T-cell (primary cell): ENCODE results near the gene TMEM201. TPM values are rescaled to one million over a fixed set of nuclear protein-coding genes. Genes with fewer than 3 reads are reported as not detected.

Experiments used
- ATAC-seq, 4 experiments: fragments of 200-7000 bp in 3 of 4; fragments of 150-1000 bp in 1 of 4; cut with Tn5 transposase; replicated peaks in 1 of 4; 1 replicate in 3 of 4; 2 replicates in 1 of 4; pipeline ENCODE4 v1.10.0; 2021; ENCODE audit warnings: moderate library complexity in 3 of 4, mild to moderate bottlenecking in 2 of 4, moderate number of reproducible peaks in 1 of 4
- CTCF ChIA-PET, 2 donors: fragments of 300-600 bp; sonication (Branson Sonifier 250); formaldehyde crosslinking; loops; one replicate each; lab custom pipeline; 2022; ENCODE audit warnings: antibody characterized with exemption in 2 of 2; lab: Charles Lee
- POLR2A ChIA-PET, 2 donors: fragments of 300-600 bp; sonication (Branson Sonifier 250); formaldehyde crosslinking; loops; one replicate each; lab custom pipeline; 2022; ENCODE audit warnings: antibody characterized with exemption in 2 of 2; lab: Charles Lee
- DNase-seq, 35 experiments: peaks; one replicate each; pipeline versions ENCODE4 v3.0.0 to v3.0.0-alpha.2; 2013 to 2023
- H3K27ac ChIP-seq: one replicate; pipeline ENCODE4 v1.5.1; 2013; ENCODE audit warnings: low read length
- H3K27me3 ChIP-seq, 2 experiments: replicated peaks in 1 of 2; 1 replicate in 1 of 2; 2 replicates in 1 of 2; pipeline versions ENCODE4 v1.6.1 to v1.7.0; 2013; ENCODE audit warnings: low read length in 1 of 2, mixed read lengths in 1 of 2; ENCODE audit not compliant: control insufficient read depth in 2 of 2, insufficient read depth in 2 of 2; ENCODE audit errors: extremely low read depth in 1 of 2
- H3K36me3 ChIP-seq, 2 donors: 1 replicate in 1 of 2; 2 replicates in 1 of 2; pipeline versions ENCODE4 v1.6.1 to v1.7.0; 2013; ENCODE audit warnings: low read length in 1 of 2; ENCODE audit not compliant: control insufficient read depth in 2 of 2, insufficient read depth in 1 of 2; ENCODE audit errors: extremely low read depth in 1 of 2
- H3K4me1 ChIP-seq, 2 experiments: 1 replicate in 1 of 2; 2 replicates in 1 of 2; pipeline versions ENCODE4 v1.6.1 to v1.7.0; 2013; ENCODE audit warnings: low read length in 2 of 2, mixed read lengths in 1 of 2; ENCODE audit not compliant: insufficient read depth in 2 of 2, control insufficient read depth in 1 of 2; ENCODE audit errors: extremely low read depth in 1 of 2
- H3K4me3 ChIP-seq, 2 donors: 1 replicate in 1 of 2; 2 replicates in 1 of 2; pipeline versions ENCODE4 v1.5.1 to v1.7.0; 2013; ENCODE audit warnings: mild to moderate bottlenecking in 2 of 2, low read length in 1 of 2, moderate library complexity in 1 of 2; ENCODE audit not compliant: control insufficient read depth in 1 of 2; ENCODE audit errors: extremely low read depth in 1 of 2
- H3K9me3 ChIP-seq: 2 replicates; pipeline ENCODE4 v1.7.0; 2013
- H3K27ac Mint-ChIP-seq, 2 donors: one replicate each; pipeline ENCODE4 v1.8.0; 2020 to 2021; ENCODE audit warnings: mild to moderate bottlenecking in 2 of 2, mixed read lengths in 2 of 2
- H3K27me3 Mint-ChIP-seq, 2 donors: one replicate each; pipeline ENCODE4 v1.8.0; 2021 to 2022; ENCODE audit warnings: mixed read lengths in 2 of 2
- H3K36me3 Mint-ChIP-seq: one replicate; pipeline ENCODE4 v1.8.0; 2021; ENCODE audit warnings: mixed read lengths
- H3K4me1 Mint-ChIP-seq, 3 donors: one replicate each; pipeline ENCODE4 v1.8.0; 2020 to 2022; ENCODE audit warnings: mixed read lengths in 3 of 3, mild to moderate bottlenecking in 1 of 3
- H3K4me3 Mint-ChIP-seq, 3 donors: one replicate each; pipeline ENCODE4 v1.8.0; 2020 to 2022; ENCODE audit warnings: mild to moderate bottlenecking in 3 of 3, mixed read lengths in 3 of 3, moderate library complexity in 3 of 3
- H3K9me3 Mint-ChIP-seq, 3 donors: one replicate each; pipeline ENCODE4 v1.8.0; 2020 to 2022; ENCODE audit warnings: mixed read lengths in 3 of 3
- WGBS: methylation state at CpG from one replicate; pipeline ENCODE4 v1.1.5; 2013; ENCODE audit warnings: missing lambda C conversion rate; ENCODE audit not compliant: insufficient coverage; 5-methylcytosine and 5-hydroxymethylcytosine counted together
- total RNA-seq, 35 experiments: library from RNA in 6 of 35; stranded (reverse) in 6 of 35; fragments of 120-200 nt in 1 of 35; gene quantifications; one replicate each; pipeline versions ENCODE4 v1.2.1 to v1.2.4 and lab custom pipeline; 2013 to 2026

TMEM201 gene
- total RNA-seq, 5 donors from 2014 or later (not counting 1 experiment from before 2014, with no cell fraction given), result 11.4 to 14.6 (median 12.5) TPM

DNA sequence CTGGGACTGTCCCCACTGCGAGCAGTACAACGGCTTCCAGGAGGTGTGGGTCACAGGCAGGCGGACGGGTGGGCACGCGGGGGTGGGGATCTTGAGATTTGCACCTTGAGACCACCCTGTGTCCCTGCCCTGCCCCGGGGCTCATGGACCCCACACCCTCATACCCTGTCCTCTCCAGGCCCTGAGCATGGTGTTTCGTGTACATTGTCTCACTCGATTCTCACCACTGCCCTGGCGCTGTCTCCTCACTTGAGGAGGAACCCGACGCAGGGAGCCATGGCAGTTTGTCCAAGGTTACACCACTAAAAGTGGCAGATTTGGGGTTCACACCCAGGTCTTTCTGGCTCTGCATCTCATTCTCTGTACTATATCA lies 7.2 kb downstream of the TMEM201 start:
- Histone ChIP-seq H3K27me3 (no peaks in the 10 kb centered on the region), H3K36me3 (peaks cover 13 to 19% of the 10 kb centered on the region in 2 donors), H3K4me1 (peaks cover 5 to 22% of the 10 kb centered on the region in 2 experiments), H3K27ac (no peak overlapping the region), H3K9me3 (no peaks in the 10 kb centered on the region), H3K4me3 (no peak overlapping the region)
- ChIA-PET POLR2A (no interaction called here), CTCF (no interaction called here)
- no peak for ATAC-seq
- Mint-ChIP-seq H3K4me3 (no peak overlapping the region), H3K36me3 (peaks cover 11% of the 10 kb centered on the region), H3K27me3 (no peaks in the 10 kb centered on the region), H3K4me1 (peaks cover 11 to 26% (median 15%) of the 10 kb centered on the region in 3 donors), H3K27ac (no peak overlapping the region), H3K9me3 (no peaks in the 10 kb centered on the region)
- 93% methylated on average over 12 of the region's 12 CpGs for WGBS
- DNase-seq, result no peak

DNA sequence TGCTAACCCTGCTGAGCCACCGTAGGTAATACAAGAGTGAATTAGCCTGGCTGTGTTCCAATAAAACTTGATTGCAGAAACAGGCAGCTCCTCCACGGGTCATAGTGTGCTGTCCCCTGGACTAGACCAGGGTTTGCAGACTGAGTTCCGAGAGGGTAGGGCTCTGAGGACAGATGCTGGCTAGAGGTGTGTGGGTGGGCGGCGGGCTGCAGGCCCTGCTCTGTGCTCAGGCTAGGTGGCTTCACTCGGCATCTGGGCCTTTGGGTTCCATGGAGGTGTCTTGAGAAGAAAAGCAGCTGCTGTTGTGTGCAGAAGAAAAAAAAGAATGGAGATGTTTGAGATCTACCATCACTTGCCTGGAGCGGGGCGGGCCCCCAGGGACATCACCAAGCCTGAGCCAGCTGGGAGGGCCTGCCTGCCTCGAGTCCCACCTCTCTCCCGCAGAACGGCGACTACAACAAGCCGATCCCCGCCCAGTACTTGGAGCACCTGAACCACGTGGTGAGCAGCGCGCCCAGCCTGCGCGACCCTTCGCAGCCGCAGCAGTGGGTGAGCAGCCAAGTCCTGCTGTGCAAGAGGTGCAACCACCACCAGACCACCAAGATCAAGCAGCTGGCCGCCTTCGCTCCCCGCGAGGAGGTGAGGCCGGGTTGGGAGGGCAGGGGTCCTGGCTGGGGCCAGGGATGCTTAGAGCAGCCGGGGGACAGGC lies 7.9 kb downstream of the TMEM201 start:
- no peak overlapping the region for H3K27ac Mint-ChIP-seq

DNA sequence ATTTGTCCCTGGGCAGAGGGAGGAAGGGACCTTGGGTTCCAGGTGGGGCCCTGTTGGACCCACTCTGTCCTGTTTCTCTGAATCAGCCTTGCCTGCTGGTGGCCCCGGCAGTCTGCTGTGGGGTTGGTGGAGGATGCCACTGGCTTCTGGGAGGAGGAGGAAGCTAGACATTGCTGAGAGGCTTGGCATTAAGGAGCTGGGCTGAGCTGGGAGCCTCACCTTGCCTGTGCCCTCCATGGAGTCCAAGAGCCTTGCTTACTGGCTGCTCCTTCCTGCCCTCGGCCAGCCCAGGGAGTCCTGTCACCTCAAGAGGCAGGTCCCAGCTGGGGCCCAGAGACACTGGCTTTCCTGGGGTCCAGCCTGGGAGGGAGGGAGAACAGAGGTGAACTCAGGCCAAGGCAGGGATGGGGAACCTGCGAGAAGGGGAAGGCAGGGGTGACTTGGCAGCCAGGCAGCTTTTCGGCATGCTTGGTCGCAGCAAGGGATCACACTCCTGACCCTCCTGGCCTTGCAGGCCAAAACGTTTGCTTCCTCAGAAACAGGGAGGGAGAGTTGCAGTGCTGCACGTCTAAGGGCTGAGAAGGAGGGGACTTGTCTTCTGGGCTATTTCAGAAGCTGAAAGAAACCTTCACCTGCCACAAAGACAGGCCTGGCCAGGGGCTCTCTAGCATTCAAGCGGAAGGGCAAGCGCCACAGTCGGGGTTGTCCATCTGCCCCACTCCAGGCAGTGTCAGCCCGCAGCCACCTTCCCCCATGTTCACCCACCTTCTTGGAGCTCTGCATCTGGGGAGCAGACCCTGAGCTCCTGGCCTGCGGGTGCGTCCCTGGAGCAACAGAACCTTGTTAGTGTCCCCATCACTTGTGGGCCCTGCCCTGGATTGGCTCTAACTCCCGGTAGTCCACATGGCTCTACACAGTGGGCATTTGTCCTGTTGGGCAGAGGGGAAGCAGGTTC lies 8.9 kb downstream of the TMEM201 start:
- POLR2A ChIA-PET, result no interaction called here

More for the DNA sequence above, 7.9 kb downstream of the TMEM201 start:
- Histone ChIP-seq H3K27me3 (no peaks in the 10 kb centered on the region), H3K27ac (no peak overlapping the region), H3K9me3 (no peaks in the 10 kb centered on the region), H3K4me1 (peaks cover 5 to 22% of the 10 kb centered on the region in 2 experiments), H3K36me3 (peaks cover 13 to 22% of the 10 kb centered on the region in 2 donors), H3K4me3 (no peak overlapping the region)
- Mint-ChIP-seq H3K9me3 (no peaks in the 10 kb centered on the region), H3K4me3 (no peak overlapping the region), H3K4me1 (peaks cover 11 to 21% (median 15%) of the 10 kb centered on the region in 3 donors), H3K27me3 (no peaks in the 10 kb centered on the region), H3K36me3 (peaks cover 11% of the 10 kb centered on the region)
- 96% methylated on average over 26 of the region's 27 CpGs for WGBS
- no peak for DNase-seq
- no peak for ATAC-seq
- CTCF ChIA-PET, result no interaction called here
- POLR2A ChIA-PET, result no interaction called here

GRCh38 chr1:9598316-9598700 lies 9.6 kb downstream of the TMEM201 start:
- Histone ChIP-seq H3K27me3 (no peaks in the 10 kb centered on the region), H3K4me3 (no peak overlapping the region), H3K27ac (no peak overlapping the region), H3K36me3 (peaks cover 22 to 25% of the 10 kb centered on the region in 2 donors), H3K9me3 (no peaks in the 10 kb centered on the region), H3K4me1 (peaks cover 2 to 8% of the 10 kb centered on the region in 2 experiments)
- Mint-ChIP-seq H3K9me3 (no peaks in the 10 kb centered on the region), H3K4me3 (no peak overlapping the region), H3K4me1 (peaks cover 4 to 5% (median 4%) of the 10 kb centered on the region in 3 donors), H3K27ac (no peak overlapping the region), H3K36me3 (peaks cover 16% of the 10 kb centered on the region), H3K27me3 (no peaks in the 10 kb centered on the region)
- whole genome bisulfite sequencing, result 94% methylated on average over 17 of the region's 18 CpGs
- DNase-seq (no peak), ATAC-seq (no peak)
- CTCF ChIA-PET, result interaction anchor here in 1 of 2 donors (1.0 kb wide), 1 partner anchor 43 kb away, joined by 3 read pairs; no protein-coding TSS in a partner anchor
- POLR2A ChIA-PET, result no interaction called here

More for the DNA sequence above, 8.9 kb downstream of the TMEM201 start:
- DNase-seq (no peak), ATAC-seq (no peak)
- no peak overlapping the region for H3K4me3 Mint-ChIP-seq
- Histone ChIP-seq H3K27ac (no peak overlapping the region), H3K9me3 (no peaks in the 10 kb centered on the region), H3K4me3 (no peak overlapping the region), H3K27me3 (no peaks in the 10 kb centered on the region), H3K36me3 (peaks cover 18 to 22% of the 10 kb centered on the region in 2 donors), H3K4me1 (peaks cover 5 to 14% of the 10 kb centered on the region in 2 experiments)
- CTCF ChIA-PET, result interaction anchor here (0.6 to 1.0 kb wide), 2 partner anchors 43 to 101 kb away, joined by 3 read pairs; no protein-coding TSS in a partner anchor
- H3K4me1 Mint-ChIP-seq, result peaks cover 10 to 11% (median 11%) of the 10 kb centered on the region in 3 donors
- no peaks in the 10 kb centered on the region for H3K27me3 Mint-ChIP-seq
- WGBS, result 94% methylated on average over 13 of the region's 14 CpGs
- no peak overlapping the region for H3K27ac Mint-ChIP-seq
- peaks cover 11% of the 10 kb centered on the region for H3K36me3 Mint-ChIP-seq
- no peaks in the 10 kb centered on the region for H3K9me3 Mint-ChIP-seq

DNA sequence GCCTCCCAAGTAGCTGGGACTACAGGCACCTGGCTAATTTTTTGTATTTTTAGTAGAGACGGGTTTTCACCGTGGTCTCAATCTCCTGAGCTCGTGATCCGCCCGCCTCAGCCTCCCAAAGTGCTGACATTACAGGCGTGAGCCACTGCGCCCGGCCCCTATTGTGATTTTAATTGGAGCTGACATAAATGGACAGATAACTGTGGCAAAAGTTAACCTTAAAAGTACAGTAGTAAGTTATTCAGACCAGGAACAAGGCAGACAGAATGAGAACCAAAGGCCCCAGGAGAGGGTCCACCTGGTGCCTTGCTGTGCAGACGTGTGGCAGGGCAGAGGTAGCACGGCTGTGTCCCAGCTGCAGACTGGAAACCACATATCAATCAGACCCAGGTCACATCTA lies 11.0 kb downstream of the TMEM201 start:
- Histone ChIP-seq H3K4me1 (no peaks in the 10 kb centered on the region), H3K9me3 (no peaks in the 10 kb centered on the region), H3K36me3 (peaks cover 26% of the 10 kb centered on the region in 2 donors), H3K27ac (no peak overlapping the region), H3K4me3 (no peak overlapping the region), H3K27me3 (no peaks in the 10 kb centered on the region)
- POLR2A ChIA-PET, result no interaction called here
- H3K36me3 Mint-ChIP-seq, result peaks cover 16% of the 10 kb centered on the region
- no peaks in the 10 kb centered on the region for H3K27me3 Mint-ChIP-seq
- H3K27ac Mint-ChIP-seq, result peak overlapping the region in 1 of 2 donors; percentile 34
- H3K4me3 Mint-ChIP-seq, result no peak overlapping the region
- CTCF ChIA-PET, result no interaction called here
- no peaks in the 10 kb centered on the region for H3K4me1 Mint-ChIP-seq
- no peaks in the 10 kb centered on the region for H3K9me3 Mint-ChIP-seq
- no peak for ATAC-seq
- 91% methylated on average over 7 of the region's 10 CpGs for WGBS
- DNase-seq, result no peak
